Limb (tissue), 2 donors: Measurements from ENCODE around the gene POT1.
"Not testable (repeated sequence)": the region's sequence is repeated elsewhere in the genome, so short reads cannot be mapped to it uniquely, and the experiment has no call there.

Source experiments
- DNase-seq, 2 donors: peaks; one replicate each; pipeline ENCODE4 v3.0.0-alpha.2; 2016; ENCODE audit errors: extremely low spot score in 2 of 2

Gene POT1, protein sequence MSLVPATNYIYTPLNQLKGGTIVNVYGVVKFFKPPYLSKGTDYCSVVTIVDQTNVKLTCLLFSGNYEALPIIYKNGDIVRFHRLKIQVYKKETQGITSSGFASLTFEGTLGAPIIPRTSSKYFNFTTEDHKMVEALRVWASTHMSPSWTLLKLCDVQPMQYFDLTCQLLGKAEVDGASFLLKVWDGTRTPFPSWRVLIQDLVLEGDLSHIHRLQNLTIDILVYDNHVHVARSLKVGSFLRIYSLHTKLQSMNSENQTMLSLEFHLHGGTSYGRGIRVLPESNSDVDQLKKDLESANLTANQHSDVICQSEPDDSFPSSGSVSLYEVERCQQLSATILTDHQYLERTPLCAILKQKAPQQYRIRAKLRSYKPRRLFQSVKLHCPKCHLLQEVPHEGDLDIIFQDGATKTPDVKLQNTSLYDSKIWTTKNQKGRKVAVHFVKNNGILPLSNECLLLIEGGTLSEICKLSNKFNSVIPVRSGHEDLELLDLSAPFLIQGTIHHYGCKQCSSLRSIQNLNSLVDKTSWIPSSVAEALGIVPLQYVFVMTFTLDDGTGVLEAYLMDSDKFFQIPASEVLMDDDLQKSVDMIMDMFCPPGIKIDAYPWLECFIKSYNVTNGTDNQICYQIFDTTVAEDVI

DNA sequence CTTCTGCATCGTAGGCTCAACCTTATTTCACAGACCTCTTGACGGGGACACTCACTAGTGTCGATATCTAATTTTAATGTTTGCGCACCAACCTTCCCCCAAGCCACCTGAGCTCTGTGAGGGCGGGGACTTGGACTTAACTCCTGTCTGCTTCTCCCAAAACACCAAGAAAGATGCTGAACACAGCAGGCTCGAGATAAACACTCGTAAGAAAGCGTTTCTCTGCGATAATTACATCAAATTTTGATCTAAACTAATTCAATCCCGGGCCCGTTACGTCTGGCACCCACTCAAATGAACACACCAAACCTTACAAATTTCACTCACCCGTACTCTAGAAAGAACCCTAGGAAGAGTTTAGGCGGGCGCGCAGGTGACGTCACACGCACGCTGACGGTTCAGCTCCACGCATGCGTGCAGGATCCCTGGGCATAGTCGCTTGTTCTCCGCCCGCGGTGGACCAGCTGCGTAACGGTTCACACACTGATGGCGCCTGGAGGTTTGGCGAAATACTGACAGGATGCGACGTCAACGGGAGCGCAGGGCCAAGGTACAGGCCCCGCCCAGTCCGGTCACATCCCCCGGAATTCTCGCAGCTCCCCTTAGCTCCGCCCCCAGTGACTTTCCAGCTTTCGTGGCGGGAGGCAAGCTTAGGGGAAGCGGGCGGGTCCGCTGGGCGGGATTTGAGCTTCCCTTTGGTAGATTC, at the start of gene POT1:
POT1 (minus strand) TSS at position 359 of the 706 bp plus-strand sequence. CDS start 32,652 bp downstream, outside the sequence.
- peak; percentile 98 to 99 for DNase-seq

DNA sequence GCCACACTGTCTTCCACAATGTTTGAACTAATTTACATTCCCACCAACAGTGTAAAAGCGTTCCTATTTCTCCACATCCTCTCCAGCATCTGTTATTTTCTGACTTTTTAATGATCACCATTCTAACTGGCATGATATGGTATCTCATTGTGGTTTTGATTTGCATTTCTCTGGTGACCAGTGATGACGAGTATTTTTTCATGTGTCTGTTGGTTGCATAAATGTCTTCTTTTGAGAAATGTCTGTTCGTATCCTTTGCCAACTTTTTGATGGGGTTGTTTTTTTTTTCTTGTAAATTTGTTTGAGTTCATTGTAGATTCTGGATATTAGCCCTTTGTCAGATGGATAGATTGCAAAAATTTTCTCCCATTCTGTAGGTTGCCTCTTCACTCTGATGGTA, 45.5 kb upstream of the POT1 start:
- not testable (repeated sequence) for DNase-seq

DNA sequence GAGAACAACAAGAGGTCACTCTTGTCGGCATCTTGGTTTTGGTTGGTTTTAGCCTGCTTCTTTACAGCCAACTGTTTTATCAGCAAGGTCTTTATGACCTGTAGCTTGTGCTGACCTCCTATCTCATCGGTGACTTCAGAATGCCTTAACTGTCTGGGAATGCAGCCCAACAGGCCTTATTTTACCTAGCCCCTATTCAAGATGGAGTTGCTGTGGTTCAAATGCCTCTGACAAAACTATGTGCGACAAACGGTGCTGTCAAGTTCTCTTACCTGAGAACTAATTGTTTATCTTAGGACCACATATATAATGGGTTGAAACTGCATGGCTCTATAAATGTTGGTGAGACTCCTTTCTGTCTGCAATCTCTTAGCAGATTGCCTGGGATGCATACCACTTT, 35.9 kb upstream of the POT1 start:
- no peak for DNase-seq

DNA sequence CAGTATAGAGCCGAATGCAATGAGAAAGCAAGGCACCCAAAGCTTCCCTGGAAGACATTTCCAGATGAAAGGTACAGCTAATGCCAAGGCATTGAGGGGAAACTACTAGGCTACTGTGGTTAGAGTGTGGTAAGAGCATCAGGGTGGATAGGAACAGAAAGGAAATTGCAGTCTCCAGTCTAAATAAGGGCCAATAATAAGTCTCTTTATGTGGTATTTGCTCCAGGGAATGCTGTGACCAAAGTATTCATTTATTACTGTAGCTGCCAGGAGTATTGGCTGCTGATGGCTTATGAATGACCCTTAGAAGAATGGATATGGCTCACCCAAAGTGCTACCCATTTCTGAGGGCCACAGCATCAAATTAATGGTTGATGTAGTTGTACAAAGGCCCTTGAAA, 30.1 kb upstream of the POT1 start:
- DNase-seq, result no peak

DNA sequence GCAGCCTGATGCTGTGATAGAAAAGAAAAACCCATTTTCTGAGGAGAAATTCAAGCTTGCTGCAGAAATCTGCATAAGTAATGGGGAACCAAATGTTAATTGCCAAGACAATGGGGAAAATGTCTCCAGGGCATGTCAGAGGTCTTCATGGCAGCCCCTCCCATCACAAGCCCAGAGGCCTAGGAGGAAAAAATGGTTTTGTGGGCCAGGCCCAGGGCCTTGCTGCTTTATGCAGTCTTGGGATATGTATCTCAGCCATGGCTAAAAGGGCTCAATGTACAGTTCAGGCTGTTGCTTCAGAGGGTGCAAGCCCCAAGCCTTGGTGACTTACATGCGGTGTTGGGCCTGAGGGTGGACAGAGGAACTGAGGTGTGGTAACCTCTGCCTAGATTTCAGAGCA, 28.3 kb upstream of the POT1 start:
- DNase-seq, result not testable (repeated sequence)

DNA sequence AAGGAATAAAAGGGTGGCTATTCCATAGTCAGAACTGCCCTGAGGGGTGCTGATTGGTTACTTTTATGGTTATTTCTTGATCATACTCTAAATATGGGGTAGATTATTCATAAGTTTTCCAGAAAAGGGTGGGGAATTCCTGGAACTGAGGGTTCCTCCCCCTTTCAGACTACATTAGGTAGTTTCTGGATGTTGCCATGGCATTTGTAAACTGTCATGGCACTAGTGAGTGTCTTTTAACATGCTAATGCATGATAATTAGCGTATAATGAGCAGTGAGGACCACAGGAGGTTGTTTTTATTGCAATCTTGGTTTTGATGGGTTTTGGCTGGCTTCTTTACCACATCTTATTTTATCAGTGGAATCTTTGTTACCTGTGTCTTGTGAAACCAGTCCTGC, 26.5 kb upstream of the POT1 start:
- DNase-seq, result no peak

DNA sequence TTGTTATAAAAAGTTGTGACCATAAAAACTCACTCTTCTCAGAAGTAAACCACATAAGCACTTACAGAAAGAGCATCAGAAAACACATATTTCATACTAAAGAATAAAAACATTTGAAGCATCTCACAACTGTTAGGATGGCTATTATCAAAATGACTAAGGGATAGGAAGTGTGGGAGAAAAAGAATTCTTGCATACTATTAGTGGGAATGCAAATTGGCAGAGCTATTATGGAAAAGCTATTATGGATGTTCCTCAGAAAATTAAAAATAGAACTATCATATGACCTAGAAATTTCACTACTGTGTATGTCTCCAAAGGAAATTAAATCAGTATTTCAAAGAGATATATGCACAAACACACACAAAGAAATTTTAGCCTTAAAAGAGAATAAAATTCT, 25.2 kb upstream of the POT1 start:
- no peak for DNase-seq

DNA sequence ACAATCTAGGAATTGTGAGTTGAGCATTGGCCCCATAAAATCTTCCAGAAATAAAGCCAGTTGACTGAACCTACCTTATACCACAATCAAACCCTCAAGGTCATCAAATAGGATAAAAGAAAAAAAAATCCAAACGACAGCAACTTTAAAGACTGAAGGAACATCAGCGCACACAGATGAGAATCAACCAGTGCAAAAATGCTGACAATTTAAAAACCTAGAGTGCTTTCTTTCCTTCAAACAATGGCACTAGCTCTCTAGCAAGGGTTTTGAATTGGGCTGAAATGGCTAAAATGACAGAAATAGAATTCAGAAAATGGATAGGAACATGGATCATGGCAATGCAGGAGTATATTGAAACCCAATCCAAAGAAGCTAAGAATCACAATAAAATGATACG, 16.1 kb upstream of the POT1 start:
- no peak for DNase-seq

DNA sequence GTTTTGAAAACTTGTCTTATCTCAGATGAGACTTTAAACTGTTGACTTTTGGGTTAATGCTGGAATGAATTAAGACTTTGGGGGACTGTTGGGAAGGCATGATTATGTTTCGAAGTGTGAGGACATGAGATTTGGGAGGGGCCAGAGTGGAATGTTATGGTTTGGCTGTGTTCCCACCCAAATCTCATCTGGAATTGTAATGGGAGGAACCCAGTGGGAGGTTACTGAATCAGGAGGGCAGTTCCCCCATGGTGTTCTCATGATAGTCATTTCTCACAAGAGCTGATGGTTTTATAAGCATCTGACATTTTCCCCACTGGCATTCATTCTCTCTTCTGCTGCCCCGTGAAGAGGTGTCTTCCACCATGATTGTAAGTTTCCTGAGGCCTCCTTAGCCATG, 13.8 kb upstream of the POT1 start:
- DNase-seq, result no peak

DNA sequence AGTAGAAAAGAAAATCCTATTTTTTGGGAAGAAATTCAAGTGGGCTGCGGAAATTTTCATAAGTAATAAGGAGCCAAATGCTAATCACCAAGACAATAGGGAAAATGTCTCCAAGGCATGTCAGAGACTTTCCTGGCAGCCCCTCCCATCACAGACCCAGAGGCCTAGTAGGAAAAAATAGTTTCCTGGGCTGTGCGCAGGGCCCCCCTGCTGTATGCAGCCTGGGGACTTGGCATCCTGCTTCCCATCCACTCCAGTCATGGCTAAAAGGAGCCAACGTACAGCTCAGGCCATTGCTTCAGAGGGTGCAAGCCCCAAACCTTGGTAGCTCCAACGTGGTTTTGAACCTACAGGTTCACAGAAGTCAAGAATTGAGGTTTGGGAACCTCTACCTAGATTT, 12.8 kb upstream of the POT1 start:
- no peak for DNase-seq

DNA sequence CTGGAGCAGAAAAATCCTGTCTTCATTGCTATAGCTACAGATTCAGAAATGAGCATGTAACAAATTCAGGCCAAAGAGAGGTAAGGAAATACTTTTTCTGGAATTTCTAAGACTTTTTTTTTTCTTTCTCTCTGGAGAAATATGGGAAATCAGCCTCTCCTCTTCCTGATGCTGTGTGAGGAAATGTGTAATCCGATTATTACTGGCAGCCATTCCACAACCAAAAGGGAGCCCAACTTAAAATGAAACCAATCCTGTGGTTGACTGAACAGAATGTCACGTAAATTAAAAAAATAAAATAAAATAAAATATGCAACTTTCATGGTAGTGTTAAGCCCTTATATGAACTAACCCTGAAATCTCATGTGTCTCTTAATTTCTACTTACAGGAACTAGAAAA, 10.7 kb upstream of the POT1 start:
- no peak for DNase-seq

DNA sequence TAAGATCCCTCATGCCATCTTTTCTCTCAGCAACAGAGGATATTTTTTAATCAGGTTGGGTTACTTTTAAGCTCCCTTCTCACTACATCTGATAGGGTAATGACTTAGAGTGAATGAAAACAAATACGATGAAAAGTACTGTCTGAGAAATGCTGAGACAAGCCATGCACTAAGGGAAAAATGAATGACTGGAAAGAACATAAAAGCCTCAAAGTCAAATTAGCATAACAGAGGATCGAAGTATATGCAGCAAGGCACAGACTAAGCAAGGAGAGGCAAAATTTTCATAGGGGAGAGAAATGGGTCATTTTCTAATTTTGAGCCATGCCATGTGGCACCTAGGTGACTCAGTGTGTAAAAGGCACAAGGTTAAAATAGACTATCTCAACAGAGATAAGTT, 8.5 kb upstream of the POT1 start:
- no peak for DNase-seq

DNA sequence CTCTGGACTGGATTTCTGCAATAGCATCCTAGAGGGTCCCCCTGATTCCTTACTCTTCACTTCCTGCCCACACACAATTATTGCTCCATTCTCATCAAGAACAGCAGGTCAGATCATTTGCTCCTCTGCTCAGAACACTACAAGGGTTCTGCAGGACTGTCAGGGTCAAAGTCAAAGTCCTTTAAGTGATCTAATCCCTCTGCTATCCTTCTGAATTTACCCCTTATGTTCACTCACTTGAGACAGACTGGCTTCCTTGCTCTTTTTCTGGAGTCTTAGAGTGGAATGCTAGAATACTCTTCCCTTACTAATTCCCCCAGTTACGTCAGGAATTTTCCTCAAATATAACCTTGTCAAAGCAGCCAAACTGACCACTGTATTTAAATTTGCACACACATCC, 7.5 kb upstream of the POT1 start:
- no peak for DNase-seq

DNA sequence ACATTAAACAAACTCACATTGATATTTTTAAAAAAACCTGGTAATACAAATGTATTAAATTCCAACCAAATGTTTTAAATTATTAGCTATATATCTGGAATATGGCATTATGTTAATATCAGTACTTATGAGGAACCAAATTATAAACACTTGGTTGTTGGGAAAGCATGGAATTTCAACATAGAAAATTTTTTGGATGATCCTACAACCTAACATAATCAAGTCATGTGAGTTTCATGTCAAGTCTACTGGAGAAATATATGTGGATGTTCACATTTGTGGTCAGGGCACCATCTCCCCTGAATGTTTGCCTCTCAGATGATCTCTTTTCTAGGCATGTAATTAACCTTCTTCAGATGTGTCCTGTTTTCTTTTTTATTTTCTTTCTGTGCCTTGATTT, 5.2 kb upstream of the POT1 start:
- DNase-seq, result no peak

DNA sequence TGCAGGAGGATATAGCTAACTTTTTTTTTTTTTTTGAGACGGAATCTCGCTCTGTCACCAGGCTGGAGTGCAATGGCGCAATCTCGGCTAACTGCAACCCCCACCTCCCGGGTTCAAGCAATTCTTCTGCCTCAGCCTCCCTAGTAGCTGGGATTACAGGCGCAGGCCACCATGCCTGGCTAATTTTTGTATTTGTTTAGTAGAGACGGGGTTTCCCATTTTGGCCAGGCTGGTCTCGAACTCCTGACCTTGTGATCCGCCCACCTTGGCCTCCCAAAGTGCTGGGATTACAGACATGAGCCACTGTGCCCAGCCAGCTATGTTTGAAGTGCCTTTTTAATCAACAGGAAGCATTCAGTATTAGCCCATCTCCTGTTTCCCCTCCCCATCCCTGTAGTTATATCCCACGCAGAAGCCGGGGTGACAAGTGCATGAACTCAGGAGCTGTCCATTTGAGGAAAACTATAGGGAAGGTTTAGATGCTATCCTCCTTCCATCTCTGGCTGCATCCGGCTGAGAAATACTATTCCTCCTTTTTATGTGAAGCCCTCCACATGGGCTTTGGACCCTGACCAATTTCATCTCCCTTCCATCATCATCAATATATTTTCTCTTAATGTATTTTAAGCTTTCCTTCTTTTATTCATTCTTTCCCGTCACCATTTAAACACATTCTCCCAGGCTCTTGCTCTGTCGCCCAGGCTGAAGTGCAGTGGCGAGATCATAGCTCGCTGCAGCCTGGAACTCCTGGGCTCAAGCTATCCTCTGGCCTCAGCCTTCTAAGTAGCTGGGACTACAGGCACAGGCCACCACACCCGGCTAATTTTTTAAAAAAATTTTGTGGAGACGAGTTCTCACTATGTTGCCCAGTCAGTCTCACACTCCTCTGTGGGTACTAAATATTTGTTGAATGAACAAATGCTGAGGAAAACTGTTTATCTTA, 1.3 kb upstream of the POT1 start:
- no peak for DNase-seq

DNA sequence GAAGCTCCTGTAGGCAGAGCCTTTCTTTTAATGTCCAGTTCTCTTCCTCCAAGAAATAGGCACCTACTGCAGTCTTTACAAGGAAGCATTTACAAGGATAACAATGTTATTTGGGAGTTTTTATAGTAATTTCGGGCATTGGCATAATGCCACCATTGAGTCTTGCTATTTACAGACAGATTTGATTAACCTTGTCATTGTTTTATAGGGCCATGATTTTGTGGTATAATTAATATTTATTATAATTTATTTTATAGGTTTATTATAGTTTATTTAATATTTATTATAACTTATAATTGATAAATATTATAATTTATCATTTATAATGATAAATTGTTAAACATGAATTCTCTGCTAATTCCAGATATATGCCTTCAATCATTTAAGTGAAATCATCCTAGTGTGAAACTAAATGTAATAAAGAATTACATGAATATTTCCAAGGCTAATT, 573 bp upstream of the POT1 start:
- DNase-seq, result no peak

DNA sequence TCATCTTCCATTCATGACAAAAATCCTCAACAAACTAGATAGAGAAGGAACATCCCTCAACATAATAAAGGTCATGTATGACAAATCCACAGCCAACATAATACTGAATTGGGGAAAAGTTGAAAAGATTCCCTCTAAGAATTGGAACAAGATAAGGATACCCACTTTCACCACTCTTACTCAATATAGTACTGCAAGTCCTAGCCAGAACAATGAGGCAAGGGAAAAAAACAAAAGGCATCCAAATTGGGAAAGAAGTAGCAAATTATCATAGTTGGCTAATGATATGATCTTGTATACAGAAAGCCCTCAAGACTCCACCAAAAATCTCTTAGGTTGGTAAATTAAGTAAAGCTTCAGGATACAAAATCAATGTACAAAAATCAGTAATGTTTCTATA, 4.7 kb downstream of the POT1 start:
- no peak for DNase-seq

DNA sequence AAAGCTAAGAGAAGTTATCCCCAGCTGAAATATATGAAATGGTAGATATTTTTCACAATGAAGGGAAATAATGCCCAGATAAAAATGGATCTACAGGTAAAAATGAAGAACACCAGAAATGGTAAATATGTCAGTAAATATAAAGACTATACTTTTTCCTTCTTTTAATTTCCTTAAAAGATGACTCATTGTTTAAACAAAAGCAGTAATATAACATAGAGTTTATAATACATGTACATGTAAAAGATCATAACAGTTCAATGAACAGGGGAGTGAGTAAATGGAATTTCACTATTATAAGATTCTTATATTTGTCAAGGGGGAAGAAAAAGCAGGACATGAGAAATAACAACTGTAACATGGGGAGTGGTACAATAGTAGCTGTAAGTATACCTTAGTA, 7.4 kb downstream of the POT1 start:
- DNase-seq, result no peak

DNA sequence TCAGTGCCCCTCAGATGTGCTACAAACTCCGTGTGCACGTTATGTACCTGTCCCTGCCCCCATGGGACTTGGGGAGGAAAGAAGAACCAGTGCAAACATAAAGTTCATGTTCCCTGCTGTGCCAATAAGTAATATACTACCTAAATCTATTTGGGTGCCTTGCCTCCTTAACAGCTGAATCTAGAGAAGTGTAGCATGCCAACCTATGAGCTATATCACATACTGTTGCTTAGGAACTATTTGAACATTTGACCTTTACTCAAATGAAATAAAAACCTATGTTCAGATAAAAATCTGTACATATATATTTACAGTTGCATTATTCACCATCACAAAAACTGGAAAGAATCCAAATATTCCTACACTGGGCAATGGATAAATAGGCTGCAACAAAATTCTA, 9.8 kb downstream of the POT1 start:
- no peak for DNase-seq

DNA sequence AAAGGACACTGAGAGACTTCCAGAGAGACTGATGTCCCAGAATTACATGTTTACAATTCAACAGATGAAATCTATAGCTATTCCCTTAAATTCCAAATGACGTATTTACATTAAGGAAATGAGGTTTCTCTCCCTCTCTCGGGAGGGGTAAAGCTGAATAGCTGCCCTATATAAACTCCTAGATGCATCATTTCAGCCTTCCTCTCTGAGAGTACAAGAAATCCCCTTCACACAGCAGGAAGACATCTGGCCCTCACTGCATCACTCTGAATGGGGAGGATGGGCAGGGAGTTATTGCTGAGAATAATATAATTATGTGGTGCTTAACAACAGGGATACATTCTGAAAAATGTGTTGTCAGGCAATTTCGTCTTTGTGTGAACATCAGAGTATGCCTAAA, 11.0 kb downstream of the POT1 start:
- no peak for DNase-seq

DNA sequence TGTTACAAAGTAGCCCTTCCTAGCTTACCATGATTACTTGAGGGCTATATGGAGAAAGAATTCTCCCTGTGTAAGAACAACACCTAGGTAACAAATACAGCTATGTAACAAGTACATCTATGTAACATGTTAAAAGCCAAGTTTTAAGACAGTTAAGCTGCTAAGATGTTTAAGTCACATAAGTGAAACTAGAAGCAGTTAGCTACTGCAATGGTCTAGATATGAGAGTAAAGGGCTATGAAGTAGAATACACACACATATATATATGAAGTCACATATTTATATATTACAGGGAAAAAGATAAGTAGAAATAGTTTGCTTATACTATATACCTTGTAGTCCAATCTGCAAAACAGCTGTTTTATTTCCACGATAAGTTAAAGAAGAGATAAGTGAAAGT, 14.4 kb downstream of the POT1 start:
- no peak for DNase-seq
